VCaP (cell line): ENCODE data around the gene CBX2.

ENCODE experiments used
- H3K27ac ChIP-seq: fragments of 450-650 bp; 2 replicates; pipeline ENCODE4 v1.5.1; 2017
- TF ChIP-seq, protein P1 (sequence below): fragments of 450-650 bp; conservative IDR thresholded peaks from 2 replicates; pipeline ENCODE4 v1.5.1; 2017; ENCODE audit warnings: mild to moderate bottlenecking, moderate library complexity

The CBX2 gene

DNA sequence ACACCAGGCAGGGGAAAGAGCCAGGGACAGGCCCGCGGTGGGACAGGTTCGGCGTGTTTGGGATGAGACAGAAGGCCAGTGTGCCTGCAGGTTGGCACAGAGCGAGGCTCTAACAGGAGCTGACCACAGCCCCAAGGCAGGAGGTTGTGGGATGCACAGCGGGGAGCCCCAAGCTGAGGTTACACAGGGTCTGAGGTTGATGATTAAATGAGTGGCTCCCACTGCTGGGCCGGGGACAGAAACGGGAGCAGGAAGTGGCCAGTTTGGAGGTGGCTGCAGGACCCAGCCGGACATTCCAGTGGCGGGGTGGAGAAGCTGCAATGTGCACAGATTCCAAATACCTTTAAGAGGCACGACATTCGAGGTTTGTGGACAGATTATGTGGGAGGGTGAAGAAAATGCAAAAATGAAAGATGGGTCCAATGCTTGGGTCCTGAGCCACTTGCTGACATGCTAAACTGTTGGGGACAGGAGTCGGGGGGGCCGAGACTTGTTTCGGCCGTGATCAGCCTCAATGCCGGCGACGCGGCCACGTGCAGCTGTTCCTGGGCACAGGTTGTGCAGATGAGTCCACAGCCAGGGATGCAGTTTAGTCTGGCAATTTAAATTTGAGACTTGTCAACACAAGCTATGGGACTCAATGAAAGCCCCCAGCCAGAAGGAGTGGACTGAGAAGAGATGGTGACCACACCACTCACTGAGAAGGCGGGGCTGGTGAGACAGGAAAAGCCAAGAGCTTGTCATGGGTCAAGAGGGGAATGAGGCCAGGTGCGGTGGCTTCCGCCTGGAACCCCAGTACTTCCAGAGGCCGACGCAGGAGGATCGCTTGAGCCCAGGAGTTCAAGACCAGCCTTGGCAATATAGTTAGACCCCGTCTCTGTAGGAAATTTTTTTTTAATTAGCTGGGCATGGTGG, 38.5 kb upstream of the CBX2 start:
- TF ChIP-seq, protein P1, sequence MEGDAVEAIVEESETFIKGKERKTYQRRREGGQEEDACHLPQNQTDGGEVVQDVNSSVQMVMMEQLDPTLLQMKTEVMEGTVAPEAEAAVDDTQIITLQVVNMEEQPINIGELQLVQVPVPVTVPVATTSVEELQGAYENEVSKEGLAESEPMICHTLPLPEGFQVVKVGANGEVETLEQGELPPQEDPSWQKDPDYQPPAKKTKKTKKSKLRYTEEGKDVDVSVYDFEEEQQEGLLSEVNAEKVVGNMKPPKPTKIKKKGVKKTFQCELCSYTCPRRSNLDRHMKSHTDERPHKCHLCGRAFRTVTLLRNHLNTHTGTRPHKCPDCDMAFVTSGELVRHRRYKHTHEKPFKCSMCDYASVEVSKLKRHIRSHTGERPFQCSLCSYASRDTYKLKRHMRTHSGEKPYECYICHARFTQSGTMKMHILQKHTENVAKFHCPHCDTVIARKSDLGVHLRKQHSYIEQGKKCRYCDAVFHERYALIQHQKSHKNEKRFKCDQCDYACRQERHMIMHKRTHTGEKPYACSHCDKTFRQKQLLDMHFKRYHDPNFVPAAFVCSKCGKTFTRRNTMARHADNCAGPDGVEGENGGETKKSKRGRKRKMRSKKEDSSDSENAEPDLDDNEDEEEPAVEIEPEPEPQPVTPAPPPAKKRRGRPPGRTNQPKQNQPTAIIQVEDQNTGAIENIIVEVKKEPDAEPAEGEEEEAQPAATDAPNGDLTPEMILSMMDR = no peak
- peak overlapping the region; percentile 54 for H3K27ac ChIP-seq

- no peak overlapping the region for H3K27ac ChIP-seq
Measured at GRCh38 chr17:79740413-79740812, 37.5 kb upstream of the CBX2 start.

GRCh38 chr17:79741401-79741750, 36.6 kb upstream of the CBX2 start:
- TF ChIP-seq, protein P1 = no peak
- peak overlapping the region; percentile 51; the same call in 1 of the 2 replicates for H3K27ac ChIP-seq

More at GRCh38 chr17:79740413-79740812, 37.5 kb upstream of the CBX2 start:
- TF ChIP-seq, protein P1 = no peak

- peak overlapping the region; percentile 51; the same call in 1 of the 2 replicates for H3K27ac ChIP-seq
- TF ChIP-seq, protein P1 = peak; percentile 100
Measured at GRCh38 chr17:79741751-79742588, 36.0 kb upstream of the CBX2 start.

GRCh38 chr17:79742589-79742918, 35.4 kb upstream of the CBX2 start:
- peak overlapping the region; percentile 51; the same call in 1 of the 2 replicates for H3K27ac ChIP-seq
- TF ChIP-seq, protein P1 = no peak

DNA sequence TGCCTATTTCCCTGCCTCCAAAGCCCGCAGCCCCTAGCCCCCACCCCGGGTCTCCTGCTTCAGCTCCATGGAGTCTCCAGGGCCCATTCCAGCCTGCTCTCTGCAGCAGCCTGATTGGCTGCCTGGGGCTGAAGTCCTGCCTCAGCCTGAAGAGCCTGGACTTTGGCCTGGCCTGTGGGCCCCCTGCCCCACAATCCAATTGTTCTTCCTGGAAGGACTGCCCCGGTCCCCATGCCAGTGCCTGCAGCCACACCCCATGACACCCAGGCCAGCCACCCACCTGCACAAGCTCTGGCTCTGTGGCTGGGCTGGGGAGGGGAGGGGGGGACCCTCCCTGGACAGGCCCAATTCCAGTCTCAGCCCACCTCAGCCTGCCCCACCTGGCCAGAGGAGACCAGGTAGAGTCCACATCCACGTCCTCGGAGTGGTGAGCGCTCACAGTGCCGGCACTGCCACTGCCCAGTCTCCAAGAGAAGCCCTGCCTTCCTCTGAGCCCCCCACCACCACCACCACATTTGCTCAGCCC, 34.9 kb upstream of the CBX2 start:
- TF ChIP-seq, protein P1 = no peak
- H3K27ac ChIP-seq = no peak overlapping the region

GRCh38 chr17:79743614-79744013, 34.3 kb upstream of the CBX2 start:
- no peak overlapping the region for H3K27ac ChIP-seq
- TF ChIP-seq, protein P1 = no peak
